ENCODE measurements around the gene CHP2. TPM values are rescaled to one million over a fixed set of nuclear protein-coding genes. Genes with fewer than 3 reads are reported as not detected.
A peak's percentile ranks its signal among the peaks of the same experiment; 100 is the strongest.
"Not testable (repeated sequence)": the region's sequence is repeated elsewhere in the genome, so short reads cannot be mapped to it uniquely, and the experiment has no call there.

Gene CHP2
- total RNA-seq, 1 donor from 2014 or later: not detected

GRCh38 chr16:23710504-23710903 is 44.3 kb upstream of the CHP2 start:
- no peaks in the 10 kb centered on the region for H3K4me1 Mint-ChIP-seq (ENCODE audit: low read depth, unreplicated experiment)
- TF ChIP-seq, protein P1, sequence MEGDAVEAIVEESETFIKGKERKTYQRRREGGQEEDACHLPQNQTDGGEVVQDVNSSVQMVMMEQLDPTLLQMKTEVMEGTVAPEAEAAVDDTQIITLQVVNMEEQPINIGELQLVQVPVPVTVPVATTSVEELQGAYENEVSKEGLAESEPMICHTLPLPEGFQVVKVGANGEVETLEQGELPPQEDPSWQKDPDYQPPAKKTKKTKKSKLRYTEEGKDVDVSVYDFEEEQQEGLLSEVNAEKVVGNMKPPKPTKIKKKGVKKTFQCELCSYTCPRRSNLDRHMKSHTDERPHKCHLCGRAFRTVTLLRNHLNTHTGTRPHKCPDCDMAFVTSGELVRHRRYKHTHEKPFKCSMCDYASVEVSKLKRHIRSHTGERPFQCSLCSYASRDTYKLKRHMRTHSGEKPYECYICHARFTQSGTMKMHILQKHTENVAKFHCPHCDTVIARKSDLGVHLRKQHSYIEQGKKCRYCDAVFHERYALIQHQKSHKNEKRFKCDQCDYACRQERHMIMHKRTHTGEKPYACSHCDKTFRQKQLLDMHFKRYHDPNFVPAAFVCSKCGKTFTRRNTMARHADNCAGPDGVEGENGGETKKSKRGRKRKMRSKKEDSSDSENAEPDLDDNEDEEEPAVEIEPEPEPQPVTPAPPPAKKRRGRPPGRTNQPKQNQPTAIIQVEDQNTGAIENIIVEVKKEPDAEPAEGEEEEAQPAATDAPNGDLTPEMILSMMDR (IDR thresholded peaks at IDR 0.05; ENCODE audit: partially characterized antibody, unreplicated experiment): no peak
- no peak for DNase-seq
- H3K36me3 Mint-ChIP-seq (ENCODE audit: unreplicated experiment): peaks cover 5% of the 10 kb centered on the region
- H3K27ac Mint-ChIP-seq (ENCODE audit: unreplicated experiment): no peak overlapping the region
- no peak overlapping the region for H3K4me3 Mint-ChIP-seq (ENCODE audit: unreplicated experiment)
- H3K9me3 Mint-ChIP-seq (ENCODE audit: unreplicated experiment): peaks cover 5% of the 10 kb centered on the region
- H3K27me3 Mint-ChIP-seq (ENCODE audit: unreplicated experiment): peaks cover 8% of the 10 kb centered on the region

DNA sequence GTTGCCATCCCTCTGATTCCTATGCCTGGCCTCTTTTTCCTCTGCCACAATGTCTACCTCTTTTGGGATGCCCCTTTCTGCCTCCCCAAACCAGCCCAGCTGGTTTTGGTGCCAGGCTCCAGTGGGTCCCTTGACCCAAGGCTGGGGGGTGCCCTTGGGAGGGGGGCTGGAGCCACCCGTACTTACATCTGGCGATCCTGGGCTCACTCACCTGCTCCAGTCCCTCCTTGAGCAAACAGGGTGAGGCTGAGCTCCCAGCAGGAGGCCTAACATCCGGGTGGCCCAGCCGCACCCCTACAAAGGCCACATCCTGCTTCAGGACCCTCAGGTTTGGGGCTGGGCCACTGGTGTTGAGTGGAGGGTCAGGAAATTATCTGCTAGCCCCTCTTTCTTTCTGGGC is 43.0 kb upstream of the CHP2 start:
- Mint-ChIP-seq H3K4me1 (ENCODE audit: low read depth, unreplicated experiment) (no peaks in the 10 kb centered on the region), H3K4me3 (ENCODE audit: unreplicated experiment) (no peak overlapping the region), H3K27me3 (ENCODE audit: unreplicated experiment) (peaks cover 8% of the 10 kb centered on the region), H3K27ac (ENCODE audit: unreplicated experiment) (no peak overlapping the region), H3K36me3 (ENCODE audit: unreplicated experiment) (peaks cover 5% of the 10 kb centered on the region), H3K9me3 (ENCODE audit: unreplicated experiment) (peaks cover 4% of the 10 kb centered on the region)
- DNase-seq: no peak
- TF ChIP-seq, protein P1 (IDR thresholded peaks at IDR 0.05; ENCODE audit: partially characterized antibody, unreplicated experiment): no peak

DNA sequence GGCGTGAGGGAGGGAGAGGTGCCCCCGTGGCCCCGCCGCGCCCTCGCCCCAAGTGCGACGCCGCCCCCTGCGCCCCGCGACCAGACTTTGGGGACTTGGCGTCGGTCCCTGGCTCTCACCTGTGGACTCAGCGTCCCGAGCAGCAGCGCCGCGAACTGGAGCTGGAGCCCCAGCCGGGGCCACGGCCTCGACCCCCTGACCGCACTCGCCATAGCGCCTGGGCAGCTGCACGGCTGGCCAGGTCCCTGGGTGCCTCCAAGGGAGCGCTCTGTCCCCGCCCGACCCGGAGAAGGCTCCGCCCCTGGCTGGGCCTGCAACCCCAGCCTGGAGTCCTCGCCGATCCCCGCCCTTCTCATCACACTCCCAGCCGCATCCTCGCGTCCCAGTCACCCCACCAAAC is 41.9 kb upstream of the CHP2 start, which contains the start of gene ERN2:
ERN2 (minus strand) TSS at position 247 of the 400 bp plus-strand sequence; CDS start at position 212, 35 bp downstream.
- Mint-ChIP-seq H3K4me1 (ENCODE audit: low read depth, unreplicated experiment) (no peaks in the 10 kb centered on the region), H3K27ac (ENCODE audit: unreplicated experiment) (no peak within 1 kb of the TSS), H3K9me3 (ENCODE audit: unreplicated experiment) (peaks cover 4% of the 10 kb centered on the region), H3K36me3 (ENCODE audit: unreplicated experiment) (peaks cover 5% of the 10 kb centered on the region), H3K27me3 (ENCODE audit: unreplicated experiment) (peaks cover 8% of the 10 kb centered on the region), H3K4me3 (ENCODE audit: unreplicated experiment) (peak within 1 kb of the TSS; percentile 46)
- peak; percentile 29 for DNase-seq
- TF ChIP-seq, protein P1 (IDR thresholded peaks at IDR 0.05; ENCODE audit: partially characterized antibody, unreplicated experiment): no peak

DNA sequence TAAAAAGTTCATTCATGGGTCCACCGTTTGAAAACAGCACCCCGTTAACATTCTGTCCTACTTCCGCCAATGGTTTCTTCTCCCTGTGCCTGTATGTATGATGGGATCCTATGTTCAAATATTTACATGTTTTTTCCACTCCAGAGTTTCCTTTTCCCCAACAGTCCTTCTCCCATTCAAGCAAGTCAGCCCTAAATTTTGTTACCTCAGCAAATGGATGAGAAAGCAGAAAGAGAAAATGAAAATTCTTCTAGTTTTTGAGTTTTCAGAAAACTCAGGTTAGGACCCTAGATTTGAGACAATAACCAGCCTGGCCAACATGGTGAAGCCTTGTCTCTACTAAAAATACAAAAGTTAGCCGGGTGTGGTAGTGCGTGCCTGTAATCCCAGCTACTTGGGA is 38.3 kb upstream of the CHP2 start:
- Mint-ChIP-seq H3K9me3 (ENCODE audit: unreplicated experiment) (no peaks in the 10 kb centered on the region), H3K4me1 (ENCODE audit: low read depth, unreplicated experiment) (no peaks in the 10 kb centered on the region), H3K36me3 (ENCODE audit: unreplicated experiment) (peaks cover 5% of the 10 kb centered on the region), H3K4me3 (ENCODE audit: unreplicated experiment) (no peak overlapping the region), H3K27me3 (ENCODE audit: unreplicated experiment) (peaks cover 7% of the 10 kb centered on the region), H3K27ac (ENCODE audit: unreplicated experiment) (no peak overlapping the region)
- TF ChIP-seq, protein P1 (IDR thresholded peaks at IDR 0.05; ENCODE audit: partially characterized antibody, unreplicated experiment): no peak
- no peak for DNase-seq

- DNase-seq; H3K4me3 Mint-ChIP-seq (ENCODE audit: unreplicated experiment); H3K27me3 Mint-ChIP-seq (ENCODE audit: unreplicated experiment); H3K27ac Mint-ChIP-seq (ENCODE audit: unreplicated experiment); H3K9me3 Mint-ChIP-seq (ENCODE audit: unreplicated experiment); H3K4me1 Mint-ChIP-seq (ENCODE audit: low read depth, unreplicated experiment); H3K36me3 Mint-ChIP-seq (ENCODE audit: unreplicated experiment): not testable (repeated sequence)
These were observed 32.1 kb upstream of the CHP2 start for GRCh38 chr16:23722613-23723240.

Measured in glutamatergic neuron (in vitro differentiated cells).